ENCODE measurements around the gene SLC16A3. TPM values are rescaled to one million over a fixed set of nuclear protein-coding genes. Genes with fewer than 3 reads are reported as not detected.

SLC16A3 gene
- total and polyA plus RNA-seq, 2 of the 4 experiments (the other 2 are of a cell fraction) = 49.1 to 181 TPM

DNA sequence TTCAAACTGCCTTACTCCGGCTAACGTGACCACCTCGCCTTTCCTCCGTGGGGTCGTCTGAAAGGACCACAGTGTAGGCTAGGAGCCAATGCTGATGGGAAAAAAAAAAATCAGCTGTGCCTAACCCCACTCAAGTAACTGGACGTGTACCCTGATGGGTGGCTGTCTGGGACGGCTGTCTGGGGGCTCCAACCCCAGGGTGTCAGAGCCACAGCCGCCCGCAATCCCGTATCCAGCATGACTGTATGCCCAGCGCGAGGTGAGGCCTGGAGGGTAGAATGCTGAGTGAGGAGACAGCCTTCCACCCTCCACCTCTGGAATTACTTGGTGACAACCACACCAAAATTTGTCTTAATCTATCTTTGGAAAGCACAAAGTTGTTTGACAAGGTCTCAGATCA lies 41.8 kb downstream of the SLC16A3 start:
- Histone ChIP-seq H4K91ac (ENCODE audit: insufficient read depth, low read depth, low read length) (no peak overlapping the region), H2BK15ac (ENCODE audit: low read depth, low read length) (no peak overlapping the region), H3K9ac (ENCODE audit: low read depth, low read length) (no peak overlapping the region), H3K9me1 (ENCODE audit: insufficient read depth, low read length) (peaks cover 40% of the 10 kb centered on the region), H3K4ac (ENCODE audit: low read depth, low read length) (no peak overlapping the region), H3K4me1 (ENCODE audit: control insufficient read depth, insufficient read depth, low read length) (peaks cover 44% of the 10 kb centered on the region), H4K8ac (ENCODE audit: low read depth in 2 of 2, low read length in 2 of 2) (no peak overlapping the region), H3K27me3 (ENCODE audit: control insufficient read depth, insufficient read depth, low read length) (no peaks in the 10 kb centered on the region), H2AK5ac (ENCODE audit: low read depth, low read length) (no peak overlapping the region; the same call in 1 of the 2 replicates), H3K79me1 (ENCODE audit: low read depth in 1 of 2, low read length in 2 of 2) (peaks cover 9 to 66% of the 10 kb centered on the region in 2 experiments), H3K36me3 (ENCODE audit: control insufficient read depth, insufficient read depth, low read length) (peaks cover 37% of the 10 kb centered on the region), H3K4me2 (ENCODE audit: low read depth, low read length) (0 out of 2 replicates have a peak overlapping the region, but pooled peaks have one; percentile 14), H4K5ac (ENCODE audit: low read depth, low read length) (no peak overlapping the region), H4K20me1 (ENCODE audit: insufficient read depth, low read length) (peaks cover 71% of the 10 kb centered on the region), H2BK20ac (ENCODE audit: low read depth, low read length) (no peak overlapping the region), H3K27ac (ENCODE audit: insufficient read depth, low read length) (no peak overlapping the region), H3K14ac (replicated peaks; ENCODE audit: low read depth, low read length) (no peak overlapping the region), H3K23ac (ENCODE audit: low read depth, low read length) (no peak overlapping the region; the same call in 1 of the 2 replicates), H3K9me3 (ENCODE audit: control insufficient read depth, insufficient read depth, low read length) (no peaks in the 10 kb centered on the region), H2BK5ac (ENCODE audit: low read depth, low read length, poor library complexity, severe bottlenecking) (no peak overlapping the region), H3K18ac (ENCODE audit: low read depth, low read length) (no peak overlapping the region), H3K4me3 (ENCODE audit: insufficient read depth, low read depth, low read length) (no peak overlapping the region), H2AFZ (replicated peaks; ENCODE audit: low read length, poor library complexity) (no peak overlapping the region), H2BK120ac (ENCODE audit: low read depth, low read length) (no peak overlapping the region), H3K56ac (ENCODE audit: extremely low read depth, insufficient read depth, low read length) (no peak overlapping the region), H2AK9ac (replicated peaks; ENCODE audit: low read depth, low read length, poor library complexity) (no peak overlapping the region)
- ATAC-seq (ENCODE audit: low read depth) = no peak
- intact Hi-C loops (cut with micrococcal nuclease) = no loop called here
- in situ Hi-C loops (cut with MboI; ENCODE audit: low sequenced_read_pairs) = no loop called here
- ChIA-PET CTCF (no interaction called here), POLR2A (ENCODE audit: unreplicated experiment) (no interaction called here)
- WGBS, 2 experiments (ENCODE audit: extremely low coverage in 2 of 2, insufficient read length in 1 of 2) = 93% methylated on average over 3 of the region's 12 CpGs; no CpG with 5 or more reads in 1 of the 2 experiments
- dilution Hi-C loops (cut with HindIII; ENCODE audit: low sequenced_read_pairs, unreplicated experiment) = no loop called here
- TF ChIP-seq, protein P1, sequence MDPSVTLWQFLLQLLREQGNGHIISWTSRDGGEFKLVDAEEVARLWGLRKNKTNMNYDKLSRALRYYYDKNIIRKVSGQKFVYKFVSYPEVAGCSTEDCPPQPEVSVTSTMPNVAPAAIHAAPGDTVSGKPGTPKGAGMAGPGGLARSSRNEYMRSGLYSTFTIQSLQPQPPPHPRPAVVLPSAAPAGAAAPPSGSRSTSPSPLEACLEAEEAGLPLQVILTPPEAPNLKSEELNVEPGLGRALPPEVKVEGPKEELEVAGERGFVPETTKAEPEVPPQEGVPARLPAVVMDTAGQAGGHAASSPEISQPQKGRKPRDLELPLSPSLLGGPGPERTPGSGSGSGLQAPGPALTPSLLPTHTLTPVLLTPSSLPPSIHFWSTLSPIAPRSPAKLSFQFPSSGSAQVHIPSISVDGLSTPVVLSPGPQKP (IDR thresholded peaks at IDR 0.05; ENCODE audit: borderline replicate concordance, low read depth, low read length) = no peak
- TF ChIP-seq RAD21 (IDR thresholded peaks at IDR 0.05; ENCODE audit: low read length) (no peak), POLR2A (IDR thresholded peaks at IDR 0.05; ENCODE audit: low read depth, low read length) (no peak), MAZ (IDR thresholded peaks at IDR 0.05; ENCODE audit: borderline replicate concordance, low read depth, low read length) (no peak), CEBPB (IDR thresholded peaks at IDR 0.05; ENCODE audit: low read depth, low read length) (no peak), MXI1 (IDR thresholded peaks at IDR 0.05; ENCODE audit: borderline replicate concordance, low read depth, low read length) (no peak), FOS (IDR thresholded peaks at IDR 0.05; ENCODE audit: low read depth, low read length) (no peak), SMC3 (IDR thresholded peaks at IDR 0.05; ENCODE audit: low read depth, low read length) (no peak), RCOR1 (IDR thresholded peaks at IDR 0.05; ENCODE audit: insufficient replicate concordance, low read length) (no peak), MAFK (IDR thresholded peaks at IDR 0.05; ENCODE audit: low read depth, low read length) (no peak), CHD1 (IDR thresholded peaks at IDR 0.05; ENCODE audit: low read depth, low read length) (no peak), NFE2L2 (IDR thresholded peaks at IDR 0.05; ENCODE audit: low read depth, low read length) (no peak)
- TF ChIP-seq, protein P2, sequence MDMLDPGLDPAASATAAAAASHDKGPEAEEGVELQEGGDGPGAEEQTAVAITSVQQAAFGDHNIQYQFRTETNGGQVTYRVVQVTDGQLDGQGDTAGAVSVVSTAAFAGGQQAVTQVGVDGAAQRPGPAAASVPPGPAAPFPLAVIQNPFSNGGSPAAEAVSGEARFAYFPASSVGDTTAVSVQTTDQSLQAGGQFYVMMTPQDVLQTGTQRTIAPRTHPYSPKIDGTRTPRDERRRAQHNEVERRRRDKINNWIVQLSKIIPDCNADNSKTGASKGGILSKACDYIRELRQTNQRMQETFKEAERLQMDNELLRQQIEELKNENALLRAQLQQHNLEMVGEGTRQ (IDR thresholded peaks at IDR 0.05; ENCODE audit: low read depth, low read length) = no peak
- TF ChIP-seq, protein P3, sequence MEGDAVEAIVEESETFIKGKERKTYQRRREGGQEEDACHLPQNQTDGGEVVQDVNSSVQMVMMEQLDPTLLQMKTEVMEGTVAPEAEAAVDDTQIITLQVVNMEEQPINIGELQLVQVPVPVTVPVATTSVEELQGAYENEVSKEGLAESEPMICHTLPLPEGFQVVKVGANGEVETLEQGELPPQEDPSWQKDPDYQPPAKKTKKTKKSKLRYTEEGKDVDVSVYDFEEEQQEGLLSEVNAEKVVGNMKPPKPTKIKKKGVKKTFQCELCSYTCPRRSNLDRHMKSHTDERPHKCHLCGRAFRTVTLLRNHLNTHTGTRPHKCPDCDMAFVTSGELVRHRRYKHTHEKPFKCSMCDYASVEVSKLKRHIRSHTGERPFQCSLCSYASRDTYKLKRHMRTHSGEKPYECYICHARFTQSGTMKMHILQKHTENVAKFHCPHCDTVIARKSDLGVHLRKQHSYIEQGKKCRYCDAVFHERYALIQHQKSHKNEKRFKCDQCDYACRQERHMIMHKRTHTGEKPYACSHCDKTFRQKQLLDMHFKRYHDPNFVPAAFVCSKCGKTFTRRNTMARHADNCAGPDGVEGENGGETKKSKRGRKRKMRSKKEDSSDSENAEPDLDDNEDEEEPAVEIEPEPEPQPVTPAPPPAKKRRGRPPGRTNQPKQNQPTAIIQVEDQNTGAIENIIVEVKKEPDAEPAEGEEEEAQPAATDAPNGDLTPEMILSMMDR (conservative IDR thresholded peaks at IDR 0.05; ENCODE audit: low read depth, low read length) = no peak
- BruUV-seq (replicated peaks) = no TSS peak
- DNase-seq = no peak
